Activated CD8-positive, alpha-beta T cell treated with anti-CD3 and anti-CD28 coated beads for 36 hours (primary cell): ENCODE measurements around the gene NNT. TPM values are rescaled to one million over a fixed set of nuclear protein-coding genes. Genes with fewer than 3 reads are reported as not detected.

Experiments
- ATAC-seq: fragments of 200-7000 bp; cut with Tn5 transposase; one replicate; pipeline ENCODE4 v1.10.0; 2021; ENCODE audit warnings: mild to moderate bottlenecking, moderate library complexity
- CTCF ChIA-PET: fragments of 350-600 bp; sonication (Branson Sonifier 250); formaldehyde crosslinking; loops from one replicate; lab custom pipeline; 2021; ENCODE audit warnings: antibody characterized with exemption; lab: Charles Lee
- POLR2A ChIA-PET: fragments of 350-600 bp; sonication (Branson Sonifier 250); formaldehyde crosslinking; loops from one replicate; lab custom pipeline; 2021; ENCODE audit warnings: antibody characterized with exemption; lab: Charles Lee
- DNase-seq: peaks from one replicate; pipeline ENCODE4 v3.0.0-alpha.2; 2020
- H3K27ac Mint-ChIP-seq: one replicate; pipeline ENCODE4 v1.8.0; 2021; ENCODE audit warnings: mild to moderate bottlenecking, mixed read lengths
- H3K27me3 Mint-ChIP-seq: one replicate; pipeline ENCODE4 v1.8.0; 2021; ENCODE audit warnings: mixed read lengths
- H3K36me3 Mint-ChIP-seq: one replicate; pipeline ENCODE4 v1.8.0; 2021; ENCODE audit warnings: low read depth, mixed read lengths
- H3K4me1 Mint-ChIP-seq: one replicate; pipeline ENCODE4 v1.8.0; 2021; ENCODE audit warnings: low read depth, mixed read lengths
- H3K4me3 Mint-ChIP-seq: one replicate; pipeline ENCODE4 v1.8.0; 2021; ENCODE audit warnings: mild to moderate bottlenecking, moderate library complexity, mixed read lengths
- H3K9me3 Mint-ChIP-seq: one replicate; pipeline ENCODE4 v1.8.0; 2021; ENCODE audit warnings: mixed read lengths
- CTCF ChIP-seq: fragments of 200-600 bp; IDR thresholded peaks from one replicate; pipeline ENCODE4 v1.8.0; 2022; ENCODE audit warnings: antibody characterized with exemption, mild to moderate bottlenecking
- intact Hi-C: fragments of 100-400 bp; cut with micrococcal nuclease; formaldehyde crosslinking; loops from one replicate; pipeline ENCODE4 v1.10.0; 2022
- total RNA-seq, 2 experiments: library from RNA; stranded (reverse); gene quantifications; one replicate each; pipeline ENCODE4 v1.2.3, GENCODE V29; 2021

Gene NNT
- total RNA-seq, 2 experiments from 2014 or later, result 72.0 to 78.4 TPM

- H3K9me3 Mint-ChIP-seq, result no peaks in the 10 kb centered on the region
- CTCF ChIA-PET, result interaction anchor here (1.2 kb wide), 1 partner anchor 12 kb away, joined by 4 read pairs; no protein-coding TSS in a partner anchor
- TF ChIP-seq CTCF, result no peak
Observed at GRCh38 chr5:43675357-43675756, 72.4 kb downstream of the NNT start.

GRCh38 chr5:43676083-43676840 is 73.3 kb downstream of the NNT start:
- ATAC-seq (peak; percentile 47), DNase-seq (no peak)
- no peak for TF ChIP-seq CTCF
- Mint-ChIP-seq H3K27ac (peak overlapping the region; percentile 24), H3K36me3 (peaks cover 31% of the 10 kb centered on the region), H3K4me3 (no peak overlapping the region), H3K4me1 (peaks cover 7% of the 10 kb centered on the region), H3K27me3 (no peaks in the 10 kb centered on the region), H3K9me3 (no peaks in the 10 kb centered on the region)
- ChIA-PET CTCF (interaction anchor here (1.2 kb wide), 1 partner anchor 13 kb away, joined by 4 read pairs; no protein-coding TSS in a partner anchor), POLR2A (interaction anchor here (0.7 kb wide), 1 partner anchor 292 kb away, joined by 3 read pairs; no protein-coding TSS in a partner anchor)
- intact Hi-C loops, result no loop called here

More at GRCh38 chr5:43675357-43675756, 72.4 kb downstream of the NNT start:
- no peak overlapping the region for H3K4me3 Mint-ChIP-seq
- peaks cover 9% of the 10 kb centered on the region for H3K4me1 Mint-ChIP-seq
- POLR2A ChIA-PET, result no interaction called here
- no peaks in the 10 kb centered on the region for H3K27me3 Mint-ChIP-seq
- ATAC-seq (no peak), DNase-seq (no peak)
- peaks cover 35% of the 10 kb centered on the region for H3K36me3 Mint-ChIP-seq
- intact Hi-C loops, result no loop called here
- no peak overlapping the region for H3K27ac Mint-ChIP-seq

DNA sequence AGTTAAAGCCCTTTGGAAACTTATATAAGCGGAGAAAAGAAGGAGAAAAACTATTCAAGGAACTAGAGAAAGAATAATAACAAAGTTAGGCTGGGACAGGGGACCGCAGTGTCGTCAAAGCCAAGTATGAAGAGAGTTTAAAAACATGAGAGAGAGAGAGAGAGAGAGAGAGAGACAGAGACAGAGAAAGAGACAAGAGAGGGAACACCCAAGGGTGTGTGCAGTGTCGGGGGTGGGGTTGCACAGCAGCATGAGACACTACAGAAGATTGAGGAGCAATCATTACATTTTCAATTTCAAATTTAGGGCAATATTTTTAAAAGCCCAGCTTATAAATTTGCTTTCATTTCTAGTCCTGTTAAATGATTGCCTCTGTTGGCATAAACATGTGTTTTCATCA is 74.3 kb downstream of the NNT start:
- no peak for TF ChIP-seq CTCF
- Mint-ChIP-seq H3K27ac (no peak overlapping the region), H3K4me1 (peaks cover 7% of the 10 kb centered on the region), H3K4me3 (no peak overlapping the region), H3K9me3 (no peaks in the 10 kb centered on the region), H3K36me3 (peaks cover 27% of the 10 kb centered on the region), H3K27me3 (no peaks in the 10 kb centered on the region)
- ChIA-PET CTCF (no interaction called here), POLR2A (no interaction called here)
- intact Hi-C loops, result no loop called here
- ATAC-seq (no peak), DNase-seq (no peak)

- TF ChIP-seq CTCF, result no peak
- Mint-ChIP-seq H3K4me3 (no peak overlapping the region), H3K9me3 (no peaks in the 10 kb centered on the region), H3K4me1 (peaks cover 12% of the 10 kb centered on the region), H3K27ac (no peak overlapping the region), H3K36me3 (peaks cover 30% of the 10 kb centered on the region), H3K27me3 (no peaks in the 10 kb centered on the region)
- ATAC-seq (no peak), DNase-seq (no peak)
- ChIA-PET CTCF (no interaction called here), POLR2A (no interaction called here)
- intact Hi-C loops, result no loop called here
Observed at GRCh38 chr5:43679214-43679613, 76.2 kb downstream of the NNT start.

- Mint-ChIP-seq H3K36me3 (peaks cover 30% of the 10 kb centered on the region), H3K4me3 (no peak overlapping the region), H3K4me1 (peaks cover 9% of the 10 kb centered on the region), H3K27ac (no peak overlapping the region), H3K27me3 (no peaks in the 10 kb centered on the region), H3K9me3 (no peaks in the 10 kb centered on the region)
- DNase-seq (no peak), ATAC-seq (no peak)
- POLR2A ChIA-PET, result interaction anchor here (1.1 kb wide), 1 partner anchor 28 kb away, joined by 3 read pairs; no protein-coding TSS in a partner anchor
- TF ChIP-seq CTCF, result no peak
- intact Hi-C loops, result no loop called here
- CTCF ChIA-PET, result no interaction called here
Observed at GRCh38 chr5:43680286-43680685, 77.3 kb downstream of the NNT start.
